CD4-positive, alpha-beta T cell treated with Interleukin-10 for 1 hour (primary cell): ENCODE data around the gene FANCE.
A peak's percentile ranks its signal among the peaks of the same experiment; 100 is the strongest.

Experiments
- DNase-seq: peaks from one replicate; pipeline ENCODE4 v3.0.0-alpha.2; 2020

Gene FANCE, protein sequence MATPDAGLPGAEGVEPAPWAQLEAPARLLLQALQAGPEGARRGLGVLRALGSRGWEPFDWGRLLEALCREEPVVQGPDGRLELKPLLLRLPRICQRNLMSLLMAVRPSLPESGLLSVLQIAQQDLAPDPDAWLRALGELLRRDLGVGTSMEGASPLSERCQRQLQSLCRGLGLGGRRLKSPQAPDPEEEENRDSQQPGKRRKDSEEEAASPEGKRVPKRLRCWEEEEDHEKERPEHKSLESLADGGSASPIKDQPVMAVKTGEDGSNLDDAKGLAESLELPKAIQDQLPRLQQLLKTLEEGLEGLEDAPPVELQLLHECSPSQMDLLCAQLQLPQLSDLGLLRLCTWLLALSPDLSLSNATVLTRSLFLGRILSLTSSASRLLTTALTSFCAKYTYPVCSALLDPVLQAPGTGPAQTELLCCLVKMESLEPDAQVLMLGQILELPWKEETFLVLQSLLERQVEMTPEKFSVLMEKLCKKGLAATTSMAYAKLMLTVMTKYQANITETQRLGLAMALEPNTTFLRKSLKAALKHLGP

DNA sequence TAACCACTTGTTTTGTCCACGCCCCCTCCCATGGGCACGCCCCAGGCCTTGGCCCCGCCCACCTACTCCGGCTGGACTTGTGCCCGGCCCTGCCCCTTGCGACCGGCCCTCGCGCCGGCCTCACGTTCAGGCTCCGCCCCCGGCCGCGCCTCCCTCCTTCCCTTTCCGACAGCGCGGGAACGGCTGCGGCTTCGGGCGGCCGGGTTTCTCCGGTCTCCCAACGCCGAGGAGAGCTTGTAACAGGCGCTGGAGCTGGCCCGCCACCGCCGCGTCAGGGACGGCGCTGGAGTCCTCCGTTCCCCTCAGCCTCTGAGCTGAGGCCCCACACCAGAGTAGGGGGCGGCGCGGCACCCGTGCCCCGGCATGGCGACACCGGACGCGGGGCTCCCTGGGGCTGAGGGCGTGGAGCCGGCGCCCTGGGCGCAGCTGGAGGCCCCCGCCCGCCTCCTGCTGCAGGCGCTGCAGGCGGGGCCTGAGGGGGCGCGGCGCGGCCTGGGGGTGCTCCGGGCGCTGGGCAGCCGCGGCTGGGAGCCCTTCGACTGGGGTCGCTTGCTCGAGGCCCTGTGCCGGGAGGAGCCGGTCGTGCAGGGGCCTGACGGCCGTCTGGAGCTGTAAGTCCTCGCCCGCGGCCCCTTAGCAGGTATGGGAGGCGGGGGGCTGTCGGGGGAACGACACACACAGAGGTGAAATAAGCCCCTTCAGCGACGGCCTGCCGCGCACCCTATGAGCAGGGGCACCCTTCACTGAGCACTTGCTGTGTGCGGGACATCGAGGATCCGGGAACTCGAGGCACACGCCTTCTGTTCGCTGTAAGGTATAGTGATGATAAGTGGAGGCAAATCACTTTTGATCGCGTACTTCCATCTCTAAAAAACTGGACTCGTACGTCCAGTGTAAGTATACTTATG is at the start of gene FANCE:
Gene FANCE, plus strand, starts transcription at position 156 of the 908 bp plus-strand sequence. Its CDS starts 208 bp downstream, at position 364.
- DNase-seq = peak; percentile 94

DNA sequence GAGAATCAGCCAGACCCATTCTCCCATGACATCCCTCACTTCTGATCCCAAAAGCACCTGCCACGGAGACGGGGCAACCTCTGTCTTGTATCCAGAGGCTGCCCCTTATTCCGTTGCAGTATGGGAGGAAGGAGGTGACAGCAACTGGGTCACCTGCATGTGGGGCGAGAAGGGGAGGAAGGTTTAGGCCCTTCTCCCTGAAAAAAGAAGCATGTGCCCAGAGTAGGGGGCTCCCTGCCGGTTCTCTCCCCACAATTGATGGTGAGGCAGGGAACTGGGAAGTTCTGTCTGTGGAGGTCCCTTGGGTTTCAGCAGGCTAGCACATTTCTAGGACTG is 49.3 kb upstream of the FANCE start:
- DNase-seq = no peak

DNA sequence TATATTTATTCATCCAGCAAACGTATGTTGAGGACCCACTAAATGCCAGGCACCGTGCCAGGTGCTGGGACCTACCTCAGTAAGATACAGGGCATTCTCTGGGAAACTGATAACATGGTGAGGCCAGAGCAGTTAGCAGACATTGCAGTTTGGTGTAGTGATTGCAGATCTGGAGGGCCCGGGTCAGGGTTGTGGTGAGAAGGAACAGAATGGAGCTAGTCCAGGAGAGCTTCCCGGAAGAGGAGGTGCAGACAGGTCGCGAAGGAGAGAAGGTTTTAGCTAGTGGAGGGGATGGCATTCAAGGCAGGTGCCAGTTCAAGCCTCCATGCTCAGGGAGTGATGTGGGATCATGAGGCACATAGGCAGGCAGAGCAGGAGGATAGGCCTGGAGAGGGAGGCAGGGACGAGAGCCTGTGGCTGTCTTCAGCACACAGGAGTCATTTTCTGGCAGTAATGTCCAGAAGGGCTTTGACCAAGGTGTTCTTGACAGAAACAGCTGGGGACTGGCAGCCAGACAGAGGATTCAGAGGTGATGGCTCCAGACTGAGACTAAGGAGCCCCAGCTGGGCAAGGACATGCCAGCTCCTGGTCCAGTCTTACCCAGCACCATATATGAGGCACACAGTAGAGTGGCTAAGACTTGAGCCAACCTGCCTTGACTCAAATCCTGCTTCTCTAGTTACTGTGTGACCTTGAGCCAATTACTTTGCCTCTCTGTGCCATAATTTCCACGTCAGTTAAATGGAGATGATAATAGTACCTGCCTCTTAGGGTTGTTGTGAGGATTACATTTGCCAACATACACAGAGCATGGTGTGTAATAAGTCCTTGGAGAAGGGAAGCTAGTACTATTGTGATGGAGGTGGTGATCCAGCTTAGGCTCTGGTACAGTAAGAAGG is 48.3 kb upstream of the FANCE start:
- DNase-seq = no peak

DNA sequence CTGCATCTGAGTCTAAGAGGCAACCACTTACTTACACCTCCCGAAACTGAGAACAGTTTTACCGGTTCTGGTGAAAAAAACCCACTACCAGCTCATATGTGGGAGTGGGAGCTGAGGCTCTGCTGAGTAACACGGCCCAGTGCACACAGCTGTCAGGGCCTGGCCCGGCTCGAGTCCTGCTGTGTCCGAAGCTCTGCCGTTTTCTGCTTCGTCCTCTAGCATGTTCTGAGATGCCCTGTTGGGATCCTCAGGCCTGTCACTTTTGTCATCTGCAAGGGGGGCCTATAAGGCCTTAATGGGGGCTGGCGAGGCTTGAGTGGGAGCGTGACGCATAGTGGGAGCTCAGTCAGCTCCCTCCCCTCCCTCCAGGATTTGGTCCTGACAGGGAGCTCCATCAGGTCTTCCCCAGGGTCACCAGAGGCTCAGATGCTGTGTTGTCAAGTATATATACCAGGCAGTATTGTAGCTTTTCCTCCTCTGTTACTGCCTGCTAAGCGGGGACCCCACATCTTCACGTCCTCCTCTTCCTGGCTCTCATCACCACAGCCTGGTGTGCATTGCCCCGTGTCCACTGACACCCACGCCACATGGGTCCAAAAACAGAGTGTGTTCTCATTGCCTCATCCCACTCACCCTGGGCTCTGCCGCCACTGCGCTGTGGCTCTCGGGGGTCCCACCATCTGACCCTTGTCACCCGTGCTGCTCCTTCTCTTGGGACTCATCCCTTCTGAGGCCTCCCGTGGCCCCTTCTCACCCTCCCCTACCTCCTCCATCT is 45.2 kb upstream of the FANCE start:
- no peak for DNase-seq

DNA sequence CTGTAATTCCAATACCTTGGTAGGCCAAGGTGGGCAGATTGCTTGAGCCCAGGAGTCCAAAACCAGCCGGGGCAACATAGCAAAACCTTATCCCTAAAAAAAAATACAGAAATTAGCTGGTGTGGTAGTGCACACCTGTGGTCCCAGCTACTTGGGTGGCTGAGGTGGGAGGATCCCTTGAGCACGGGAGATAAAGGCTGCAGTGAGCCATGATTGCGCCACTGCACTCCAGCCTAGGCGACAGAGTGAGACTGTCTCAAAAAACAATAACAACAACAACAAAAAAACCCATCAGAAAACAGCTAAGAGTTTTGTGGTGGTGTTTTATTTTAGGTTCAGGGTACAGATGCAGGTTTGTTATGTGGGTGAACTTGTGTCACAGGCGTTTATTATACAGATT is 42.9 kb upstream of the FANCE start:
- DNase-seq = no peak

DNA sequence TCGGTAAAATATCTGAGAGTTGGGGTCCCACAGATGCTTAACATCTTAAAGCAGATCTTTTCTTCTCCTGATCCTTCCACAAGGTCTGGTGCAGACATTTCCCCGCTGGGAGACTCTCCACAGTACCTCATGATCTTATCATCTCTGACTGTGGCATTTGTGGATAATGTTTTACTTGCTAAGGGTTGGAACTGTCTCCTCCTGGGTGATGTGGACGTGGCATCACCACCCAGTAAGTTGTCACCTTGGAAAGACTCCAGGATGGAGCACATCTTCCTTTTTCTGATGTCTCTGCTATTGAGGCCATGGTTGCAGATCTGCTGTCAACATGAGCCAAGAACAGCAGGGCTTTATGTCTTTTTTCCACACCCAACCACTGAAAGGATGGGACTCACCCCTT is 42.0 kb upstream of the FANCE start:
- DNase-seq = no peak

DNA sequence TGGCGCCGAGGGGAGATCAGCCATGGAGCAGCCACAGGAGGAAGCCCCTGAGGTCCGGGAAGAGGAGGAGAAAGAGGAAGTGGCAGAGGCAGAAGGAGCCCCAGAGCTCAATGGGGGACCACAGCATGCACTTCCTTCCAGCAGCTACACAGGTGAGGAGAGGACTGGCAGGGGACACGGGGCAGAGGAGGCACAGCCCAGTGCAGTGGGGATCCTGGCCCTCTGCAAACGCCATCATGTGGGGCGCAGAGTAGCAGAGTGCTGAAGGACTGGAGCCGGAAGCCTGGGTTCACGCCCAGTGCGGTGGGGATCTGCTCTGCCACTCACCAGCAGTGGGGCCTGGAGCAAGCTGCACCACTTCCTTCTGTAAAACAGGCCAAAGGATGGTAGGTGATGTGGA is 41.1 kb upstream of the FANCE start:
- no peak for DNase-seq

DNA sequence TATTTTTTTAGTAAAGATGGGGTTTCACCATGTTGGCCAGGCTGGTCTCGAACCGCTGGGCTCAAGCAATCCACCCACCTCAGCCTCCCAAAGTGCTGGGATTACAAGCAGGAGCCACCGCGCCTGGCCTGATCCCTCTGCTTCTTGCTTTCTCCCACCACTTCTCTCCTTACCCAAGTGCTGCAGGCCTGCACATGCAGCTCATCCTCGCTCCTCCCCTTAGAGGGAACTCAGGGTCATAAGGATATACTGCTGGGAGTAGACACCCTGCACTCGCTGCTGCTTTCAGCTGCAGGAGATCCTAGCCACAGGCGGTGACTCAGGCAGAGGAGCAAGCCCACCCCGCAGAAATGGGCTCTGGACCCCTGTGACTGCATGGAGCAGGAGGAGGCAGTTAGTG is 40.0 kb upstream of the FANCE start:
- no peak for DNase-seq

DNA sequence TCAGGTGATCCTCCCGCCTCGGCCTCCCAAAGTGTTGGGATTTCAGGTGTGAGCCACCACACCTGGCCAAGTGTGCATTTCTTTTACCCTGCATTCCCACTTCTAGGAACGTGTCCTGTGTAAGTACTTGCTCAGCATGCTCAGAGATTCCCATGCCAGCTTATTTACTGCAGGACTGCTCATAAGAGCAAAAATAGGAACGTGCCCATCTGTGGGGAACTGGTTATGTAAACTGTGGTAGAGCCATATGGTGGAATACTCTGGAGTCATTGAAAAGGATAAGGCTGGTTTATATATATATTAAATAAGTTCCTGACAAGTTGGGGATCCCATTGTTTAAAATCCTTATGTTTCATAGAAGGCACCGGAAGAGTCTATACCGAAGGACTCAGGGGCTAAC is 38.2 kb upstream of the FANCE start:
- DNase-seq = no peak

DNA sequence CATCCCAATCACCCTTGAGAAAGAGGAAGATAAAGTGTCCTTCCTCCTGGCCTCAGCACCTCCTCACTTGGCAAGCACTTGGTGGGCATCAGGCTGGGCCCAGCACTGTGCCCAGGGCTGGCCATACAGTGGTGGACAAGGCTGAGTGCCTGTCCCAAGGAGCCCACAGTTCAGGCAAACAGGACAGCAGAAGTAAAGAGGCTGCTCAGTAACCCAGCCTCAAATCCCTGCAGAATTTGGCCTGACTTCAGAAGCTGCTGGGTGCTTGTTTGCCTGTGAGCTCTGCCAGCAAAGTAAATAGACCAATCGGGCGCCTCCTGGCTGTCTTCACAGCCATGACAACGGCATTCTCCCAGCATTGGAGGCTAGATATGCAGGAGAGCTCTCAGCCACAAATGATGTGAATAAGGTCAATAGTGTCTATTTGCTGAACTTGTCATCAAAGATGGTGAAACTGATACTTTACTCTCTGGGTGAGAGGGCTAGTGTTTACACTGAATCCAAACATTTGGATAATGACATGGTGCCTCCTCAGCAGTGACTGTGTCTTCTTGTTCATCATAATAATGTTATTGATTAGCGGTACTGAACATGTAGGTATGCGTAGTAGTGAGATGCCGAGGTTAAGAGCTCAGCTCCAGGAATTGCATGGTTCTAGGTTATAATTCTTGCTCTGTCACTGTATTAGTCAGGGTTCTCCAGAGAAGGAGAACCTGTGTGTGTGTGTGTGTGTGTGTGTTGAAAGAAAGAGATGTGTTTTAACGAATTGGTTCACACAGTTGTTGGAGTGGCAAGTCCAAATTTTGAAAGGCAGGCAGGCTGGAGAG is 36.9 kb upstream of the FANCE start:
- peak; percentile 48 for DNase-seq

DNA sequence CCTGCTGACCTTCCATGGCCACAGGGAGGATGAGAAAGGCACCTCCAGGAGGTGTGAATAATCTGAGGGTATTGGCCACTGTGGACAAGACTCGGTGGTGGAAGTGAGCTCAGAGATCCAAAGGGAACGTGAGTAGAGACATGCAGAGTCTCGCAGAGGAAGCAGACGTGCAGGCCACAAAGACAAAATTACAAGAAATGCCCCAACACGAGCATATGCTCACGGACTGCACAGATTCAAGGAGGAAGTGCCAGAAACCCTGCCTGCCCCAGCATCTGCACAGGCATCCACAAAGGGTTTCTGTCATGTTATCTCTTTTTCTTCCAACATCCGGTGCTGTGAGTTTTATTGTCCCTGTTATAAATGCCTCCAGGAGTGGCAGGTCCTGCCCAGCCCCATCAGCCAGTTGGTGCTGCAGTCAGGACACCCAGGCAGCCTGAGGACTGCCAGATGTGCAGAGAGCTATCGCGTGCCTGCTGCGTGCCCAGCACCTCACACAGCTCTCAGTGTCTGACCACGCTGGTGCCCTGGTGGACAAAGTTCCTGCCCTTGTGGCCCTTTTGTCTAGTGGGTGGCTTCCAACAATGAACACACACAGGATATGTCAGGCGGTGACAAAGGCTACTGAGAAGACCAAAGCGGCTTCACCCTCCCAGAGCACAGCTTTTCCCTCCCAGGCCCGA is 34.0 kb upstream of the FANCE start:
- DNase-seq = no peak

DNA sequence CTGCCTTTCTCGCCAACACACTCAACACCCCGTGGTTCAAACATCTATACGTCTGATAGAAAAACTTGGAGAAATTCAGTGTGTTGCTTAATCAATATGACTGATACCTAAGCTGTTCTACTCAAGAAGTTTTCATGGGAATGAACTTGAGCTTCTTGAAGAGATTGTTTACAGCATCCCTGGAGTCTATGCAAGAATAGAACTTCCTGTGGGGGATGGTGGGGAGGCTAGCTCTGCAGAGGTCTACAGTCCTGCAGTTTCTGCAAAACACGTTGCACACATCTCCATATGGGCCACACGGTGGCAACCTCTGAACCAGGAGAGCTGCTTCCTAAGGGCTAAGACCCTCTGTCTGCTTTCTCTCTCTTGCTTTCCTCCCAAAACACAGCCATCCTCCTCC is 32.7 kb upstream of the FANCE start:
- peak; percentile 7 for DNase-seq

DNA sequence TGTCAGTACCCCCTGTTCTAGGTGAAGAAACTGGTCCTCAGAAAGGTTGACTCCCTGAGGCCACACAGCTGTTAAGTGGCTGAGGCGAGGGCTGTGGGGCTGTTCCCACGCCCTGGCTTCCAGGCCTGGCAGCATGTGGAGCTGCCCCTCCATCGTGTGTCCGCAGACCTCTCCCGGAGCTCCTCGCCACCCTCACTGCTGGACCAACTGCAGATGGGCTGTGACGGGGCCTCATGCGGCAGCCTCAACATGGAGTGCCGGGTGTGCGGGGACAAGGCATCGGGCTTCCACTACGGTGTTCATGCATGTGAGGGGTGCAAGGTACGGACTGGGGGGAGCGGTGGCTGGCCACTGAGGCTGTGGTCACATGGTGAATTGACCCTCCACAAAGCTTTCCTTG is 32.2 kb upstream of the FANCE start:
- DNase-seq = no peak

DNA sequence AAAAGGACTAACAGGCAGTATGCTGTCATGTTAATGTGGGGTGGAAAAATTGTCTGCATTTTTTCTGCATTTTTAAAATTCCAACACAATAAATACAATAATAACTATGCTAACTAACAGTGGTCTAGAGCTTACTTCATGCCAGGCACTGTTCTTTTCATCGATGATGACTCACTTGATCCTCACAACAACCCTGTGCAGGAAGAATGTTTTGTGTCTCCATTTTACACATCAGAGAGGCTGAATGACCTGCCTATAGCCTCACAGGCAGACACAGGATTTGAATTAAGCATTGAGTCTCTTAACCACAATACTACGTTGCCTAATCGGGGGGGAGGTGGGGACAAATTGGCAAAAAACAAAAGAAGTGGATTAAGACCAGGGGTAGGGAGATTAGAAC is 26.9 kb upstream of the FANCE start:
- no peak for DNase-seq

DNA sequence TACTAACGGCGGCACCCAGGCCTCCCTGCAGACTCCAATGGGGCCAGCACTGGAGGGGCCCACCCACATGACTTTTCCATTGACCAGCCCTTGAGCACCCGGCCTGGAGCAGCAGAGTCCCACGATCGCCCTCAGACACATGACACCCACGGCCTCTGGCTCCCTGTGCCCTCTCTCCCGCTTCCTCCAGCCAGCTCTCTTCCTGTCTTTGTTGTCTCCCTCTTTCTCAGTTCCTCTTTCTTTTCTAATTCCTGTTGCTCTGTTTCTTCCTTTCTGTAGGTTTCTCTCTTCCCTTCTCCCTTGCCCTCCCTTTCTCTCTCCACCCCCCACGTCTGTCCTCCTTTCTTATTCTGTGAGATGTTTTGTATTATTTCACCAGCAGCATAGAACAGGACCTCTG is 26.1 kb upstream of the FANCE start:
- no peak for DNase-seq

DNA sequence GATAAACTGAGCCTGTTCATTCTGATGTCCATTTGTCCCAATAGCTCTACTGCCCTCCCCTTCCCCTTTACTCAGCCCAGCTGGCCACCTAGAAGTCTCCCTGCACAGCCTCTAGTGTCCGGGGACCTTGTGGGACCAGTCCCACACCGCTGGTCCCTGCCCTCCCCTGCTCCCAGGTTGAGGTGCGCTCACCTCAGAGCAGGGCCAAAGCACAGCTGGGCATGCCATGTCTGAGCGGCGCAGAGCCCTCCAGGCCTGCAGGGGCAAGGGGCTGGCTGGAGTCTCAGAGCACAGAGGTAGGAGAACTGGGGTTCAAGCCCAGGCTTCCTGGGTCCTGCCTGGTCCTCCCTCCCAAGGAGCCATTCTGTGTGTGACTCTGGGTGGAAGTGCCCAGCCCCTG is 24.7 kb upstream of the FANCE start:
- no peak for DNase-seq

DNA sequence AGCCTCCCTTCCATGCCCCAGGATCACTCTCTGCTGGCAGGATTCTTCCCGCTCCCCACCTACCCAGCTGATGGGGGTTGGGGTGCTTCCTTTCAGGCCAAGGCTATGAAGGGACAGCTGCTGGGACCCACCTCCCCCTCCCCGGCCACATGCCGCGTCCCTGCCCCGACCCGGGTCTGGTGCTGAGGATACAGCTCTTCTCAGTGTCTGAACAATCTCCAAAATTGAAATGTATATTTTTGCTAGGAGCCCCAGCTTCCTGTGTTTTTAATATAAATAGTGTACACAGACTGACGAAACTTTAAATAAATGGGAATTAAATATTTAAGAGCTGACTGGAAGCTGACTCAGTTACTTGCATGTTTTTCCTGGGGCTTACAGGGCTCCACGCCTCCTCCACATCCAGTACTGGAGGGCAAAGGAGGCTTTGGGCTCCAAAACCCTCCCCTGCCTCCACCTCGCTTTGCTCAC is 24.3 kb upstream of the FANCE start:
- DNase-seq = no peak

DNA sequence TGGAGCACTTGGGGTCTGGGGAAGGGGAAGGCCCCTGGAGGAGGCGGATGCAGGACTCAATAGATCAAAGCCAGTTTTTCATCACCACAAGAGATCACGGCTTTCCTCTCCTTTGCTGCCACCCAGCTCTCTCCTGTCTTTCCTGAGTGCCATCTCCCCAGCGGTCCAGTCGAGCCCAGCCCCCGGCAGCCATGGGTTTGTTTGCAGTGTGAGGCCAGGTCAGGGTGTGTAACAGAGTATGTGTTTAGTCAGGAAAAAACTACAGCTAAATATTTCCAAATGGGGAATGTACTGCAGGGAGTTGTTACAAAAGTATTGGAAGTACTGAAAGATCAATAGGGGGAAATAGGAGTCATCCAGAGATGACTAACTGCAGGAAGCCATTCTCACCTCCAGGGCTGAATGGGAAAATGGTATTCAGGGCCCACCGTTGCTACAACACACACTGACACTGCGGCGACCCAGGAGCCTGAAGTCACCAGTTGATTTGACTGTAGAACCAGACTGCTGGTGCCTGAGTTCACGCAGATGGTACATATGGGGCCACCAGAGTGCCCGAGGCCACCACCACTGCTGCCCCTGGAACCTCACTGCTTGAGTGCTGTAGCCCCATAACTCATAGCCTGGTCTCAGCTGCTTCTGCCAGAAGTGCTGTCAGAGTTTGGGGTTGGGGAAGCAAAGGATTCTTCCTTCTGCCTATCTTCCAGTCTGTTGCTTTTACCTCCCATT is 23.6 kb upstream of the FANCE start:
- no peak for DNase-seq

DNA sequence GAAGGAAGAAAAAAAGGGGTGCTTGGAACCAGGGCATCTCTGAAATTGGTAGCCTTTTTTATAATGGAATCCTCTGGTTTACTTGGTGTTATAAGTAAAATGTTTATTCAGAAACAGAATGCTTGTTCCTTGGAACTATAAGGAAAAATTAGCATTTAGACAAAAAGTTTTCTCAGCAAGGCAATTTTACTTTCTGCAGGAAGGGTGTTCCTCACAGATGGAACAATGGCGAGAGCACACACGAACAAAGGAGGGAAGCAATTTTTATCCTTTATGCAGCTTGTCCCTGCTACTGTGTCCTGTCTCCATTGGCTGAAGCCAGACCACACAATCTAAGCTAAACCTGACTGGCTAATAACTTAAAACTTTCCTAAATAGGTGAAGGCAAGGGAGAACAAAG is 22.7 kb upstream of the FANCE start:
- no peak for DNase-seq

DNA sequence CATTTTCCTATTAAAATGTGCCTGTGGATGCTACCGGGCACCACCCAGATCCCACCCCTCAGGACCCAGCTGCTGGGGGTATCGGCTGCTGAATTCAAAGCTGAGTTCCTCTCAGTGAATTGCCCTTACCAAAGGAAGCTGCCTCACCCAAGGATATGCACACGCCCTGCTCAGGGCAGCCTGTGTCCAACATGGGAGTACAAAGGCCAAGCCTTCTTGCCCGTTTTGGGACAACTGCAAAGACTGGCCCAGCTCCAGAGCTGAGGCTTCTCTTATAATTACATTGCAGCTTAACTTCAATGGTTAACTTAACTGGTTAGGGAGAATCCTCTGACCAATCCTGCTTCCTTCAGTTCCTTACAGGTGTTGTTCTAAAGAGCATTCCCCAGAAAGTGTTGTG is 19.8 kb upstream of the FANCE start:
- no peak for DNase-seq
